Neural crest cell (in vitro differentiated cells): ENCODE measurements around the gene HP1BP3. TPM values are rescaled to one million over a fixed set of nuclear protein-coding genes. Genes with fewer than 3 reads are reported as not detected.
A peak's percentile ranks its signal among the peaks of the same experiment; 100 is the strongest.

Source experiments
- DNase-seq: peaks from one replicate; pipeline ENCODE4 v3.0.0; 2021; ENCODE audit warnings: low read depth, mixed read lengths, low spot score
- H3K27ac Mint-ChIP-seq: one replicate; pipeline ENCODE4 v1.8.0; 2021; ENCODE audit warnings: mild to moderate bottlenecking, mixed read lengths; ENCODE audit not compliant: unreplicated experiment
- H3K27me3 Mint-ChIP-seq: 2 replicates; pipeline ENCODE4 v1.8.0; 2021; ENCODE audit warnings: low read depth, mild to moderate bottlenecking, mixed read lengths
- H3K36me3 Mint-ChIP-seq: 2 replicates; pipeline ENCODE4 v1.8.0; 2021; ENCODE audit warnings: low read depth, mild to moderate bottlenecking, mixed read lengths
- H3K4me1 Mint-ChIP-seq: 2 replicates; pipeline ENCODE4 v1.8.0; 2021; ENCODE audit warnings: mixed read lengths
- H3K4me3 Mint-ChIP-seq: one replicate; pipeline ENCODE4 v1.8.0; 2021; ENCODE audit warnings: mild to moderate bottlenecking, mixed read lengths
- H3K9me3 Mint-ChIP-seq: 2 replicates; pipeline ENCODE4 v1.8.0; 2021; ENCODE audit warnings: mixed read lengths
- total RNA-seq: library from RNA; stranded (reverse); gene quantifications from 2 replicates; pipeline ENCODE4 v1.2.1, GENCODE V29; 2021
- TF ChIP-seq, protein P1 (sequence below): fragments of 200-600 bp; sonication (generic); conservative IDR thresholded peaks from 2 replicates; pipeline ENCODE4 v1.5.0; 2021; ENCODE audit warnings: antibody characterized with exemption, mild to moderate bottlenecking

Gene HP1BP3
- total RNA-seq, 1 donor from 2014 or later: 303 TPM

- Mint-ChIP-seq H3K27me3 (peaks cover 36% of the 10 kb centered on the region), H3K4me3 (no peak overlapping the region), H3K4me1 (peaks cover 9% of the 10 kb centered on the region), H3K9me3 (no peaks in the 10 kb centered on the region), H3K36me3 (no peaks in the 10 kb centered on the region), H3K27ac (no peak overlapping the region)
- no peak for DNase-seq
- TF ChIP-seq, protein P1, sequence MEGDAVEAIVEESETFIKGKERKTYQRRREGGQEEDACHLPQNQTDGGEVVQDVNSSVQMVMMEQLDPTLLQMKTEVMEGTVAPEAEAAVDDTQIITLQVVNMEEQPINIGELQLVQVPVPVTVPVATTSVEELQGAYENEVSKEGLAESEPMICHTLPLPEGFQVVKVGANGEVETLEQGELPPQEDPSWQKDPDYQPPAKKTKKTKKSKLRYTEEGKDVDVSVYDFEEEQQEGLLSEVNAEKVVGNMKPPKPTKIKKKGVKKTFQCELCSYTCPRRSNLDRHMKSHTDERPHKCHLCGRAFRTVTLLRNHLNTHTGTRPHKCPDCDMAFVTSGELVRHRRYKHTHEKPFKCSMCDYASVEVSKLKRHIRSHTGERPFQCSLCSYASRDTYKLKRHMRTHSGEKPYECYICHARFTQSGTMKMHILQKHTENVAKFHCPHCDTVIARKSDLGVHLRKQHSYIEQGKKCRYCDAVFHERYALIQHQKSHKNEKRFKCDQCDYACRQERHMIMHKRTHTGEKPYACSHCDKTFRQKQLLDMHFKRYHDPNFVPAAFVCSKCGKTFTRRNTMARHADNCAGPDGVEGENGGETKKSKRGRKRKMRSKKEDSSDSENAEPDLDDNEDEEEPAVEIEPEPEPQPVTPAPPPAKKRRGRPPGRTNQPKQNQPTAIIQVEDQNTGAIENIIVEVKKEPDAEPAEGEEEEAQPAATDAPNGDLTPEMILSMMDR: no peak
Measured at GRCh38 chr1:20726118-20726911, 60.8 kb downstream of the HP1BP3 start.

- no peak overlapping the region for H3K27ac Mint-ChIP-seq
- no peaks in the 10 kb centered on the region for H3K36me3 Mint-ChIP-seq
- TF ChIP-seq, protein P1: no peak
- peaks cover 28% of the 10 kb centered on the region for H3K27me3 Mint-ChIP-seq
- H3K4me1 Mint-ChIP-seq: peaks cover 9% of the 10 kb centered on the region
- no peaks in the 10 kb centered on the region for H3K9me3 Mint-ChIP-seq
- DNase-seq: no peak
- H3K4me3 Mint-ChIP-seq: peak overlapping the region; percentile 27
Measured at GRCh38 chr1:20725189-20726117, 61.7 kb downstream of the HP1BP3 start.

- Mint-ChIP-seq H3K9me3 (no peaks in the 10 kb centered on the region), H3K4me1 (peaks cover 9% of the 10 kb centered on the region), H3K4me3 (no peak overlapping the region), H3K36me3 (no peaks in the 10 kb centered on the region), H3K27me3 (peaks cover 24% of the 10 kb centered on the region), H3K27ac (no peak overlapping the region)
- DNase-seq: no peak
- TF ChIP-seq, protein P1: no peak
Measured at GRCh38 chr1:20724364-20725188, 62.5 kb downstream of the HP1BP3 start.

DNA sequence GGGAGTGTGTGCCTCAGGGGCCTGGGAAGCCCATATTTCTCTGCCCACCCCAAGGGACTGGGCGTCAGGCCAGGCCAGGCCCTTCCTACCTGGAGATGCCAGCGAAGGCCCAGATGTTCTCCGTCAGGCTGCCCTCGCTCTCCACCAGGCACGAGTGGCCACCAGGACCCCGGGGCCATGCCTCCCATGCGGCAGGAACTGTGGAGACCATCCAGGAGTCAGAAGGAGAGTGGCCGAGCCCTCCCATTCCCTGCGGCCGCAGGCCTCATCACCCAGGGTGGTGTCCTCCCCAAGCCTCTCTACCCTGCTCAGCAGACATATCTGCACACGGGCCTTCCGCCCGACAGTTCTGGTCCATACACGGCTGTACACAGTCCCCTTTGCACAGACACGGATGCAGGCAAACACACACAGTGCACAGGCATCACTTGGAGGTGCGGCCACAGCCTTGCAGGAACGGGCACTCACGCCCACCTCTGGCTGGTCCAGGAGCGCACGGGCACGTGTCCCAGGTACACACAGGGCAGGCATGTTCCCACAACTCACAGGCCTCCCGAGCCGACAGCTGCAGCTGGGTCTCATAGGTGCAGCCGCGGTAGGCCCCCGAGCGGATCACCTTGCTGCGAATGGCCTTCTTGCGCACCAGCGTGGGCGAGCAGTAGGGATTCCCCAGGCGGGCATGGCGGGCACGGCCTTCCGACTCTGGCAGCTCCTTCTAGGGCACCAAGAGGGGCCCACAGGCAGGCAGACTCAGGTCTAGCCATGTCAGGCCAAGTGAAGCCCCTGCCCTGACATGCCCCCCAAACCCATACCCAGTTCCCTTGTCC lies 63.4 kb downstream of the HP1BP3 start:
- TF ChIP-seq, protein P1: no peak
- DNase-seq: no peak

More for the DNA sequence above, 63.4 kb downstream of the HP1BP3 start:
- H3K36me3 Mint-ChIP-seq: no peaks in the 10 kb centered on the region
- no peak overlapping the region for H3K4me3 Mint-ChIP-seq
- peaks cover 24% of the 10 kb centered on the region for H3K27me3 Mint-ChIP-seq
- no peaks in the 10 kb centered on the region for H3K9me3 Mint-ChIP-seq
- H3K4me1 Mint-ChIP-seq: peaks cover 11% of the 10 kb centered on the region
- H3K27ac Mint-ChIP-seq: no peak overlapping the region
